Right cardiac atrium (tissue), 5 donors: ENCODE results near the gene FHDC1. TPM values are rescaled to one million over a fixed set of nuclear protein-coding genes. Genes with fewer than 3 reads are reported as not detected.

Source experiments
- ATAC-seq, 2 donors: fragments of 200-7000 bp; cut with Tn5 transposase; one replicate each; pipeline versions ENCODE4 v1.8.0 to v1.9.1; 2020; ENCODE audit warnings: moderate library complexity in 2 of 2, mild to moderate bottlenecking in 1 of 2
- DNase-seq, 3 donors: peaks; one replicate each; pipeline ENCODE4 v3.0.0-alpha.2; 2020
- H3K27ac ChIP-seq: one replicate; pipeline ENCODE4 v1.5.1; 2013; ENCODE audit warnings: mild to moderate bottlenecking, low read length, control low read depth, moderate library complexity
- H3K27me3 ChIP-seq: one replicate; pipeline ENCODE4 v1.6.1; 2013; ENCODE audit not compliant: control insufficient read depth, insufficient read depth
- H3K4me1 ChIP-seq: one replicate; pipeline ENCODE4 v1.6.1; 2013; ENCODE audit warnings: low read length; ENCODE audit not compliant: control insufficient read depth, insufficient read depth
- H3K4me3 ChIP-seq: one replicate; pipeline ENCODE4 v1.5.1; 2013; ENCODE audit warnings: low read length, control low read depth
- H3K9me3 ChIP-seq: one replicate; pipeline ENCODE4 v1.6.1; 2013; ENCODE audit warnings: low read length; ENCODE audit not compliant: control insufficient read depth
- WGBS: extraction: QIAGEN DNeasy Blood & Tissue Kit; methylation state at CpG from one replicate; pipeline ENCODE4 v1.1.7; 2013; 5-methylcytosine and 5-hydroxymethylcytosine counted together
- intact Hi-C, 4 donors: fragments of 100-400 bp; cut with DNase I; formaldehyde crosslinking; loops; one replicate each; pipeline versions ENCODE4 v1.11.0 to v1.14.0; 2022 to 2023
- polyA plus RNA-seq: library from polyadenylated mRNA; stranded (reverse); fragments of 200-250 nt; gene quantifications from one replicate; pipeline ENCODE4 v1.2.3, GENCODE V29; 2013
- total RNA-seq, 4 donors: library from RNA; stranded (reverse); fragmentation: NEBNext Ultra II Directional; extraction: Animal tissue kit (Norgen Biotek cat#: 25700); gene quantifications; one replicate each; pipeline ENCODE4 v1.2.1, GENCODE V29; 2021
- donor health status: healthy with polysubstance abuse.
- donor health status: DM: no; HTN: yes; CAD: no.
- donor health status: DM: no; HTN: no; CAD: no.
- donor health status: DM: no; HTN: yes; CAD: no; lungs with severe emphysema.
- donor health status: DM: yes; HTN: yes; CAD: no.

FHDC1 gene
- total and polyA plus RNA-seq, 5 donors, result 0.25 to 1.3 (median 0.42) TPM

DNA sequence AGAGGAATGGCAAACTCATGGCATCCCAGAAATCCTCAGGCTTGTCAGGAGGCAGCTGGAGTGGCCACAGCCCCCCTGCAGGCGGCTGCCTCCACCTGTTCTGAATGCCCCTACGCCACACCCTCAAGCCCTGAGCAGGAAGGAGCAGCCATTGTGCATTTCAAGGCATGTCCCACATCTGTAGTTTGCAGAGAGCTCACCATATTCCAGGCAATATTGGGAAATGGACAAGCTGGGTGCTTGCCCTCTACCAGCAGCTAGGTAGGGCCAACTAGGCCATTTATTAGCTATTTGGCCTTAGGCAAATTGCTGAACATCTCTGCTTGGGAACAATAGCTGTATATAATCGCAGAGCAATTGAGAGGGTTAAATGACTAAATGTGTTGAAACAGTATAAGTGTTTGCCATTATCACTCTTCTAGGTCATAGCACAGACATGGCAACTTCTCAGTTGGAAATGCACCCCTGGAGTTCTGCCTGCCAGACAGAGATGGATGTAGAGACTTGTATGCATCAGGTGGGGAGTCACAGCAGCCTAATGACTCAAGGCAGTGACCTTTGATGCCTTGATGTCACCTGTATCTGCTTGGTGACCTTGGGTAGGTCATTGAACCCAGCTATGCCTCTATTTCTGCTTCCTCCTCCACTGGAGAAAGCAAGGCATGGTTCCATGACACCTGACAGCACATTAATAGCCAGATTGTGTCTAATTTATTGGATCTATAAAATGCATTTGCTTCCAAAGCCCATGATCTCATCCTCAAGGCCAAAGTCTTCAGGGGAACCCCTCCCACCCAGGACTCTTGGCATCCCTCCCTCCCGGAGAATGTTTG, 52.8 kb downstream of the FHDC1 start:
- intact Hi-C loops, result no loop called here
- DNase-seq, result no peak
- Histone ChIP-seq H3K27ac (no peak overlapping the region), H3K27me3 (no peaks in the 10 kb centered on the region), H3K4me1 (no peaks in the 10 kb centered on the region), H3K9me3 (no peaks in the 10 kb centered on the region), H3K4me3 (no peak overlapping the region)
- WGBS, result 88% methylated on average over 4 of the region's 4 CpGs
- ATAC-seq, result no peak

- Histone ChIP-seq H3K27me3 (no peaks in the 10 kb centered on the region), H3K4me3 (no peak overlapping the region), H3K27ac (no peak overlapping the region), H3K4me1 (no peaks in the 10 kb centered on the region), H3K9me3 (no peaks in the 10 kb centered on the region)
- ATAC-seq, result no peak
- intact Hi-C loops, result no loop called here
- no peak for DNase-seq
- WGBS, result 79% methylated on average over 3 of the region's 3 CpGs
Measured at GRCh38 chr4:152989554-152989970, 53.4 kb downstream of the FHDC1 start.

GRCh38 chr4:152990471-152991131, 54.5 kb downstream of the FHDC1 start:
- ATAC-seq, result no peak

DNA sequence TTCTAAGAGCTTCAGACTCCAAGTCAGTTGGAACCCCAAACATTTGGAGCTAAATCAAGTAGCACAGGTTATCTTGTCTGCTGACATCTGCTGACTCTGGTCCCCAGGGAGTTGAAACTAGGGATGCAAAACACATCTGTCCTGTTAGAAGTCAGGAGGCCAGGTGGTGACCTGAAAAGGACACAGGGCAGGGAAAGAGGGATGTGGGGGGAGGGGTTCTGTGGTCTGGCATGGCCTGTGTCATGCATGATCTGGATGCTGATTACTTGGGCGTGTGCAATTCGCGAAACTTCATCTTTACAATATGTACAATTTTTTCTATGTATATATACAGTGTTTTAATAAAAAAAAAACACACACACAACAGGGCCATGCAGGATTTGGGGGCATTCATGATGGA, 55.3 kb downstream of the FHDC1 start:
- intact Hi-C loops, result no loop called here
- no peak for DNase-seq
- Histone ChIP-seq H3K4me1 (peaks cover 2% of the 10 kb centered on the region), H3K9me3 (no peaks in the 10 kb centered on the region), H3K27ac (no peak overlapping the region), H3K27me3 (no peaks in the 10 kb centered on the region), H3K4me3 (no peak overlapping the region)
- ATAC-seq, result no peak
- WGBS, result 73% methylated on average over 3 of the region's 3 CpGs

More at GRCh38 chr4:152990471-152991131, 54.5 kb downstream of the FHDC1 start:
- intact Hi-C loops, result no loop called here
- Histone ChIP-seq H3K4me3 (no peak overlapping the region), H3K9me3 (no peaks in the 10 kb centered on the region), H3K27me3 (no peaks in the 10 kb centered on the region), H3K4me1 (no peaks in the 10 kb centered on the region), H3K27ac (no peak overlapping the region)
- 84% methylated on average over 8 of the region's 8 CpGs for WGBS
- DNase-seq, result no peak

GRCh38 chr4:152992027-152992426, 55.9 kb downstream of the FHDC1 start:
- DNase-seq (no peak), ATAC-seq (no peak)
- no peak overlapping the region for H3K27ac ChIP-seq
- H3K9me3 ChIP-seq, result no peaks in the 10 kb centered on the region
- intact Hi-C loops, result no loop called here
- peaks cover 2% of the 10 kb centered on the region for H3K4me1 ChIP-seq
- H3K4me3 ChIP-seq, result no peak overlapping the region
- WGBS, result 89% methylated on average over 8 of the region's 8 CpGs
- H3K27me3 ChIP-seq, result no peaks in the 10 kb centered on the region

DNA sequence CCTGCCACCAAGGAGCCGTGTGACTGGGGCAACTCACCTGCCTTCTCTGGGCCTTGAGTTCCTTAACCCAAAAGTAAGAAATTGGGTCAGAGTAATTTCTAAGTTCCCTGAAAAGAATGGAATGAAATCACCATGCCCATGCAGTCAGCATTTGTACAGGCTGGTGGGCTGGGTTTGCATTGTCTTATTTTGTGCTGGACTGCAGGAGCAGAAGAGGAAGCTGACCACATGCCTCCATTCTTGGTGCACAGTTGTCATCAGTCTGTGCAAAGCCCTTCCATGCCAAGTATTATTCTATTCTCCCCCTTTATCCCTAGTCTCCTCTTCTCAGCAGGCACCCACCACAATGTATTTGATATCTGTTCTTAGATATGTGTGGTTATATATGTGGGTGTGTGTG, 56.3 kb downstream of the FHDC1 start:
- 96% methylated on average over 1 of the region's 1 CpG for WGBS

GRCh38 chr4:152994038-152994437, 57.9 kb downstream of the FHDC1 start:
- H3K4me3 ChIP-seq, result no peak overlapping the region
- ATAC-seq (no peak), DNase-seq (no peak)
- no peaks in the 10 kb centered on the region for H3K9me3 ChIP-seq
- no peaks in the 10 kb centered on the region for H3K27me3 ChIP-seq
- H3K27ac ChIP-seq, result no peak overlapping the region
- peaks cover 2% of the 10 kb centered on the region for H3K4me1 ChIP-seq
- 93% methylated on average over 3 of the region's 3 CpGs for WGBS
- intact Hi-C loops, result no loop called here

More for the DNA sequence above, 56.3 kb downstream of the FHDC1 start:
- no peaks in the 10 kb centered on the region for H3K9me3 ChIP-seq
- H3K4me1 ChIP-seq, result peaks cover 2% of the 10 kb centered on the region
- H3K27ac ChIP-seq, result no peak overlapping the region
- no peak for DNase-seq
- no peaks in the 10 kb centered on the region for H3K27me3 ChIP-seq
- ATAC-seq, result no peak
- no peak overlapping the region for H3K4me3 ChIP-seq
- intact Hi-C loops, result no loop called here

GRCh38 chr4:152996111-152996571, 60.0 kb downstream of the FHDC1 start:
- WGBS, result 35% methylated on average over 8 of the region's 8 CpGs
- intact Hi-C loops, result no loop called here
- peak; percentile 41 to 76 for ATAC-seq

GRCh38 chr4:152996672-152997071, 60.5 kb downstream of the FHDC1 start:
- no peaks in the 10 kb centered on the region for H3K27me3 ChIP-seq
- intact Hi-C loops, result no loop called here
- WGBS, result 56% methylated on average over 6 of the region's 6 CpGs
- no peak overlapping the region for H3K4me3 ChIP-seq
- ATAC-seq (peak; percentile 13 to 38), DNase-seq (no peak)
- H3K27ac ChIP-seq, result no peak overlapping the region
- no peaks in the 10 kb centered on the region for H3K9me3 ChIP-seq
- peaks cover 2% of the 10 kb centered on the region for H3K4me1 ChIP-seq

More at GRCh38 chr4:152996111-152996571, 60.0 kb downstream of the FHDC1 start:
- Histone ChIP-seq H3K4me1 (peaks cover 2% of the 10 kb centered on the region), H3K27ac (no peak overlapping the region), H3K9me3 (no peaks in the 10 kb centered on the region), H3K4me3 (no peak overlapping the region), H3K27me3 (no peaks in the 10 kb centered on the region)
- DNase-seq, result no peak

GRCh38 chr4:152997288-152997687, 61.2 kb downstream of the FHDC1 start:
- WGBS, result 96% methylated on average over 5 of the region's 5 CpGs
- no peak for ATAC-seq
- H3K27me3 ChIP-seq, result no peaks in the 10 kb centered on the region
- H3K9me3 ChIP-seq, result no peaks in the 10 kb centered on the region
- H3K4me1 ChIP-seq, result peaks cover 2% of the 10 kb centered on the region
- no peak for DNase-seq
- intact Hi-C loops, result no loop called here
- H3K4me3 ChIP-seq, result no peak overlapping the region
- no peak overlapping the region for H3K27ac ChIP-seq

- Histone ChIP-seq H3K4me1 (peaks cover 2% of the 10 kb centered on the region), H3K4me3 (no peak overlapping the region), H3K27ac (no peak overlapping the region), H3K27me3 (no peaks in the 10 kb centered on the region), H3K9me3 (no peaks in the 10 kb centered on the region)
- ATAC-seq (no peak), DNase-seq (no peak)
- intact Hi-C loops, result no loop called here
- 90% methylated on average over 17 of the region's 17 CpGs for WGBS
Measured at GRCh38 chr4:152997771-152998487, 61.8 kb downstream of the FHDC1 start.
